Esophagus squamous epithelium (tissue), 5 donors: Measurements from ENCODE around the gene SLC1A6. TPM values are rescaled to one million over a fixed set of nuclear protein-coding genes. Genes with fewer than 3 reads are reported as not detected.

Source experiments
- DNase-seq: peaks from one replicate; lab custom pipeline; 2025; lab: John Stamatoyannopoulos, UW
- H3K27ac ChIP-seq, 4 donors: fragments of 200-600 bp; sonication (generic); one replicate each; pipeline ENCODE4 v1.5.1; 2016 to 2019; ENCODE audit warnings: mild to moderate bottlenecking in 1 of 4
- H3K27me3 ChIP-seq, 4 donors: fragments of 200-600 bp; sonication (generic); 1 replicate in 3 of 4; 2 replicates in 1 of 4; pipeline versions ENCODE4 v1.5.1 to v1.6.0; 2017 to 2021; ENCODE audit warnings: antibody characterized with exemption in 1 of 4
- H3K36me3 ChIP-seq, 3 donors: fragments of 200-600 bp; sonication (generic); one replicate each; pipeline ENCODE4 v1.5.1; 2016 to 2019
- H3K4me1 ChIP-seq, 3 donors: fragments of 200-600 bp; sonication (generic); one replicate each; pipeline ENCODE4 v1.5.1; 2017 to 2019
- H3K4me3 ChIP-seq, 4 donors: fragments of 200-600 bp; sonication (generic); 1 replicate in 3 of 4; 2 replicates in 1 of 4; pipeline ENCODE4 v1.5.1; 2016 to 2019; ENCODE audit warnings: mild to moderate bottlenecking in 2 of 4, moderate library complexity in 1 of 4
- H3K9me3 ChIP-seq, 3 donors: fragments of 200-600 bp; sonication (generic); one replicate each; pipeline ENCODE4 v1.5.1; 2016 to 2019
- POLR2A ChIP-seq, 4 donors: fragments of 450-650 bp; IDR thresholded peaks; one replicate each; pipeline ENCODE4 v1.6.1; 2017; ENCODE audit warnings: antibody characterized with exemption in 4 of 4, mild to moderate bottlenecking in 4 of 4, moderate library complexity in 3 of 4
- WGBS, 2 donors: methylation state at CpG; one replicate each; pipeline ENCODE4 v1.1.5; 2018; 5-methylcytosine and 5-hydroxymethylcytosine counted together
- intact Hi-C: fragments of 100-400 bp; cut with DNase I; formaldehyde crosslinking; loops from one replicate; pipeline ENCODE4 v1.15.0; 2022
- total RNA-seq, 4 donors: library from RNA; depleted of rRNA; stranded (reverse); fragments of >200 nt; gene quantifications; one replicate each; pipeline ENCODE4 v1.1.0, GENCODE V29; 2016
- TF ChIP-seq, protein P1 (sequence below), 6 experiments: fragments of 450-650 bp in 4 of 6; fragments of 200-600 bp in 2 of 6; sonication (generic) in 2 of 6; IDR thresholded peaks; one replicate each; pipeline ENCODE4 v1.5.1; 2016 to 2019; ENCODE audit warnings: antibody characterized with exemption in 6 of 6, mild to moderate bottlenecking in 4 of 6, moderate library complexity in 4 of 6
- donor health status: DM: yes; HTN: yes; CAD: no.

Gene SLC1A6
- total RNA-seq, 4 donors from 2014 or later = not detected

- TF ChIP-seq POLR2A (IDR thresholded peaks at IDR 0.05) = no peak
- TF ChIP-seq, protein P1, sequence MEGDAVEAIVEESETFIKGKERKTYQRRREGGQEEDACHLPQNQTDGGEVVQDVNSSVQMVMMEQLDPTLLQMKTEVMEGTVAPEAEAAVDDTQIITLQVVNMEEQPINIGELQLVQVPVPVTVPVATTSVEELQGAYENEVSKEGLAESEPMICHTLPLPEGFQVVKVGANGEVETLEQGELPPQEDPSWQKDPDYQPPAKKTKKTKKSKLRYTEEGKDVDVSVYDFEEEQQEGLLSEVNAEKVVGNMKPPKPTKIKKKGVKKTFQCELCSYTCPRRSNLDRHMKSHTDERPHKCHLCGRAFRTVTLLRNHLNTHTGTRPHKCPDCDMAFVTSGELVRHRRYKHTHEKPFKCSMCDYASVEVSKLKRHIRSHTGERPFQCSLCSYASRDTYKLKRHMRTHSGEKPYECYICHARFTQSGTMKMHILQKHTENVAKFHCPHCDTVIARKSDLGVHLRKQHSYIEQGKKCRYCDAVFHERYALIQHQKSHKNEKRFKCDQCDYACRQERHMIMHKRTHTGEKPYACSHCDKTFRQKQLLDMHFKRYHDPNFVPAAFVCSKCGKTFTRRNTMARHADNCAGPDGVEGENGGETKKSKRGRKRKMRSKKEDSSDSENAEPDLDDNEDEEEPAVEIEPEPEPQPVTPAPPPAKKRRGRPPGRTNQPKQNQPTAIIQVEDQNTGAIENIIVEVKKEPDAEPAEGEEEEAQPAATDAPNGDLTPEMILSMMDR (IDR thresholded peaks at IDR 0.05) = no peak
- DNase-seq = no peak
- peaks cover 0 to 1% (median under 1%) of the 10 kb centered on the region in 3 donors for H3K4me1 ChIP-seq
- peaks cover 0 to 84% (median 0%) of the 10 kb centered on the region in 4 donors for H3K27me3 ChIP-seq
- no peaks in the 10 kb centered on the region for H3K36me3 ChIP-seq
- H3K27ac ChIP-seq = no peak overlapping the region
- no peaks in the 10 kb centered on the region for H3K9me3 ChIP-seq
- H3K4me3 ChIP-seq = no peak overlapping the region
- WGBS, 2 donors = 42% methylated on average over 16 of the region's 18 CpGs
- intact Hi-C loops = no loop called here
Measured at GRCh38 chr19:15015946-15016542, 36.4 kb upstream of the SLC1A6 start.

- intact Hi-C loops = no loop called here
- Histone ChIP-seq H3K27ac (no peak overlapping the region), H3K4me3 (no peak overlapping the region), H3K36me3 (no peaks in the 10 kb centered on the region), H3K9me3 (no peaks in the 10 kb centered on the region), H3K4me1 (peaks cover 0 to 6% (median 6%) of the 10 kb centered on the region in 3 donors), H3K27me3 (peaks cover 0 to 90% (median 0%) of the 10 kb centered on the region in 4 donors)
- TF ChIP-seq, protein P1 (IDR thresholded peaks at IDR 0.05) = no peak
- TF ChIP-seq POLR2A (IDR thresholded peaks at IDR 0.05) = no peak
- WGBS, 2 donors = 8 to 9% methylated on average over 9 to 10 of the region's 11 CpGs
- DNase-seq = no peak
Measured at GRCh38 chr19:15014579-15014978, 34.9 kb upstream of the SLC1A6 start.

GRCh38 chr19:15010501-15011300 lies 31.0 kb upstream of the SLC1A6 start:
- Histone ChIP-seq H3K27ac (no peak overlapping the region), H3K27me3 (peaks cover 0 to 83% (median 0%) of the 10 kb centered on the region in 4 donors), H3K4me3 (no peak overlapping the region), H3K4me1 (peaks cover 0 to 6% (median 6%) of the 10 kb centered on the region in 3 donors), H3K36me3 (no peaks in the 10 kb centered on the region), H3K9me3 (no peaks in the 10 kb centered on the region)
- intact Hi-C loops = no loop called here
- 14 to 32% methylated on average over 7 to 11 of the region's 73 CpGs for WGBS, 2 donors
- TF ChIP-seq, protein P1 (IDR thresholded peaks at IDR 0.05) = no peak
- no peak for TF ChIP-seq POLR2A (IDR thresholded peaks at IDR 0.05)
- no peak for DNase-seq

DNA sequence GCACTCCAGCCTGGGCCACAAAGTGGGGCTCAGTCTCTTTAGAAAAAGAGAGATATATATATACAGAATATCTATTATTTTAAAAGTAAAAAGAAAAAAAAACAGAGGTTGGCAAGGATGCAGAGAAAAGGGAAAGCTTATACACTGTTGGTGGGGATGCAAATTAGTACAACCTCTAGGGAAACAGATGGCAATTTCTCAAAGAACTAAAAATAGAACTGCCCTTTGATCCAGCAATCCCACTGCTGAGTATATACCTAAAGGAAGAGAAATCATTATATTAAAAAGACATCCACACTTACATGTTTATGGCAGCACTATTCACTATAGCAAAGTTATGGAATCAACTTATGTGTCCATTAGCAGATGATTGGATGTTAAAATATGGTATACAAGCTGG lies 28.6 kb upstream of the SLC1A6 start:
- Histone ChIP-seq H3K4me1 (peaks cover 0 to 6% (median 6%) of the 10 kb centered on the region in 3 donors), H3K36me3 (no peaks in the 10 kb centered on the region), H3K27ac (no peak overlapping the region), H3K4me3 (no peak overlapping the region), H3K27me3 (peaks cover 0 to 65% (median 0%) of the 10 kb centered on the region in 4 donors), H3K9me3 (no peaks in the 10 kb centered on the region)
- no peak for DNase-seq
- intact Hi-C loops = no loop called here
- no peak for TF ChIP-seq POLR2A (IDR thresholded peaks at IDR 0.05)
- TF ChIP-seq, protein P1 (IDR thresholded peaks at IDR 0.05) = no peak

DNA sequence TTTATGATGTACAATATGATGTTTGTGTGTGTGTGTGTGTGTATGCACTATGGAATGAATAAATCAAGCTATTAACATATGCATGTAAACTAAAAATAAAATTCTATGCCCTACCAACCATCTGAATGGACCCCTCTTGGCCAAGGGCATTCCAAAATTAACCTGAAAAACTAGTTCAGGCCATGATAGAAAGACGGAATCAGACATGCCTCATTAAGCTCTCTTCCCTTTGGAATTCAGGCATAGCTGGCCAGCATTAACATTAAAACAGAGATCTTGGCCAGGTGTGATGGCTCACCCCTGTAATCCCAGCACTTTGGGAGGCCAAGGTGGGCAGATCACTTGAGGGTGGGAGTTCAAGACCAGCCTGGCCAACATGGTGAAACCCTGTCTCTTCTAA lies 18.3 kb upstream of the SLC1A6 start:
- Histone ChIP-seq H3K4me1 (no peaks in the 10 kb centered on the region), H3K27me3 (peaks cover 0 to 40% (median 0%) of the 10 kb centered on the region in 4 donors), H3K4me3 (no peak overlapping the region), H3K9me3 (no peaks in the 10 kb centered on the region), H3K27ac (no peak overlapping the region), H3K36me3 (no peaks in the 10 kb centered on the region)
- no peak for DNase-seq
- TF ChIP-seq POLR2A (IDR thresholded peaks at IDR 0.05) = no peak
- TF ChIP-seq, protein P1 (IDR thresholded peaks at IDR 0.05) = no peak
- WGBS, 2 donors = 32 to 71% methylated on average over 1 of the region's 1 CpG
- intact Hi-C loops = no loop called here
